Endometrium (tissue), 2 donors: ENCODE measurements around the gene TMEM170A.

Source experiments
- FAIRE-seq: peaks from 2 replicates; lab custom pipeline; 2012; peaks lifted over from hg19 to GRCh38; lab: Jason Lieb, UNC
- donor health status: control.
- donor health status: control.

TMEM170A gene

GRCh38 chr16:75401691-75402090, 62.8 kb downstream of the TMEM170A start:
- FAIRE-seq, result no peak

GRCh38 chr16:75398333-75398732, 66.2 kb downstream of the TMEM170A start:
- FAIRE-seq, result no peak

DNA sequence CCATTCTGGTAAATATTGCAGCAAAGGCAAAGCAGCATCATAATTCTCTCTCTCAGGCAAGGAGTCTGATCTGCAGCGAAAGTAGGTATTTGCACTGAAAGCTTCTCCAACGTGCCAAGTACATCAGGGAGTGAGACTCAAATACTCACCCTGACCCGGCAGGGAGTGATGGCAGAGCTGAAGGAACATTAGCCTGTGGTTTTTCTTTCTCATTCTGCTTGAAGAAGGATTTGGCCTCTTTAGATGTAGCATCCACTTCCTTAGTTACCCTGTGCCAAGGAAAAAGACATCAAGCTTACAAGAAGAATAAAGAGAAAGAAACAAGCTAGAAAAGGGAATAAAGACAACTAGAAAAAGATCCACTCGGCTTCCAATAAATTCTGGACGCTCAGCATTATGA, 69.5 kb downstream of the TMEM170A start:
- FAIRE-seq, result no peak
